Hepatocyte (in vitro differentiated cells): ENCODE measurements around the gene TTLL12.

Source experiments
- CTCF ChIP-seq: fragments of 200-600 bp; sonication (generic); IDR thresholded peaks from 2 replicates; pipeline ENCODE4 v1.5.1; 2016; ENCODE audit warnings: antibody characterized with exemption, mild to moderate bottlenecking; ENCODE audit not compliant: poor library complexity
- EZH2 ChIP-seq: fragments of 200-600 bp; sonication (generic); IDR thresholded peaks from 2 replicates; pipeline ENCODE4 v1.6.1; 2016; ENCODE audit warnings: antibody characterized with exemption, mild to moderate bottlenecking, borderline replicate concordance
- EZH2phosphoT487 ChIP-seq: fragments of 200-600 bp; sonication (generic); IDR thresholded peaks from one replicate; pipeline ENCODE4 v1.6.1; 2018; ENCODE audit warnings: antibody characterized with exemption, mild to moderate bottlenecking, low read depth, moderate library complexity; ENCODE audit not compliant: unreplicated experiment, severe bottlenecking

GRCh38 chr22:43168471-43169309, 18.2 kb downstream of the TTLL12 start:
- TF ChIP-seq CTCF, result no peak
- TF ChIP-seq EZH2, result no peak
- TF ChIP-seq EZH2phosphoT487, result no peak
